Stimulated activated memory B cell treated with anti-CD40 and anti-IgM and Interleukin-4, amounts not matched to agents 10 μg/mL and 1 μg/mL and 100 μg/mL, for 72 hours (primary cell): ENCODE results near the gene TNNT2.

Experiments used
- ATAC-seq: fragments of 150-1000 bp; cut with Tn5 transposase; 2 replicates; pipeline ENCODE4 v1.10.0; 2021
- H3K27ac Mint-ChIP-seq: one replicate; pipeline ENCODE4 v1.8.0; 2022; ENCODE audit warnings: mild to moderate bottlenecking, mixed read lengths
- H3K27me3 Mint-ChIP-seq: one replicate; pipeline ENCODE4 v1.8.0; 2022; ENCODE audit warnings: mixed read lengths
- H3K36me3 Mint-ChIP-seq: one replicate; pipeline ENCODE4 v1.8.0; 2022; ENCODE audit warnings: mixed read lengths
- H3K4me1 Mint-ChIP-seq: one replicate; pipeline ENCODE4 v1.8.0; 2022; ENCODE audit warnings: mixed read lengths
- H3K4me3 Mint-ChIP-seq: one replicate; pipeline ENCODE4 v1.8.0; 2022; ENCODE audit warnings: mild to moderate bottlenecking, moderate library complexity, mixed read lengths
- H3K9me3 Mint-ChIP-seq: one replicate; pipeline ENCODE4 v1.8.0; 2022; ENCODE audit warnings: mixed read lengths

The TNNT2 gene

DNA sequence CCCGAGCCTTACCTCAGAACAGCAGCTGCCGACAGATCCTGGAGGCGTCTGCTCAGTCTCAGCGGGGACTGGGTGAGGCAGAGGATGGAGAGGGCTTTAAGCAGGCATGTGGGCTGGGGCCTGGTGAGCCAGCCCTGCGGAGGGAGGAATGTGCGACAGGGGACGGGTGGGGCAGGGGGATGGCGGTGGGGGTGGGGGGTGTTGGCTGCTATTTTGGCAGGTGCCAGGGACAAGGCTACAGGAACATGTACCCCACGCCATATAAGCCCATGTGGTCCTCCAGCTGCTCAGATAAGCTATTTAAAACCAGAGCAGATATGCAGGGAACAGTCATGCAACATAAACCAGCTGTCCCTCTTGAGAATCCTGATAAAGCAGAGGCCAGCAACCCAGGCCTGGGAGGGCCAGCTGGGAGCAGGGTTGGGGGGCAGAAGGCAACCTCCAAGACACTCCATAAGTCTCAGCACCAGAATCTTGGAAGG lies at the start of gene TNNT2:
Gene TNNT2 (minus strand): TSS at position 70 of the 482 bp plus-strand sequence. CDS start 4,426 bp downstream, outside the sequence.
- H3K36me3 Mint-ChIP-seq: no peaks in the 10 kb centered on the region
- no peak for ATAC-seq
- H3K27ac Mint-ChIP-seq: no peak within 1 kb of the TSS
- H3K4me1 Mint-ChIP-seq: no peaks in the 10 kb centered on the region
- no peak within 1 kb of the TSS for H3K4me3 Mint-ChIP-seq
- peaks cover 50% of the 10 kb centered on the region for H3K27me3 Mint-ChIP-seq
- no peaks in the 10 kb centered on the region for H3K9me3 Mint-ChIP-seq

DNA sequence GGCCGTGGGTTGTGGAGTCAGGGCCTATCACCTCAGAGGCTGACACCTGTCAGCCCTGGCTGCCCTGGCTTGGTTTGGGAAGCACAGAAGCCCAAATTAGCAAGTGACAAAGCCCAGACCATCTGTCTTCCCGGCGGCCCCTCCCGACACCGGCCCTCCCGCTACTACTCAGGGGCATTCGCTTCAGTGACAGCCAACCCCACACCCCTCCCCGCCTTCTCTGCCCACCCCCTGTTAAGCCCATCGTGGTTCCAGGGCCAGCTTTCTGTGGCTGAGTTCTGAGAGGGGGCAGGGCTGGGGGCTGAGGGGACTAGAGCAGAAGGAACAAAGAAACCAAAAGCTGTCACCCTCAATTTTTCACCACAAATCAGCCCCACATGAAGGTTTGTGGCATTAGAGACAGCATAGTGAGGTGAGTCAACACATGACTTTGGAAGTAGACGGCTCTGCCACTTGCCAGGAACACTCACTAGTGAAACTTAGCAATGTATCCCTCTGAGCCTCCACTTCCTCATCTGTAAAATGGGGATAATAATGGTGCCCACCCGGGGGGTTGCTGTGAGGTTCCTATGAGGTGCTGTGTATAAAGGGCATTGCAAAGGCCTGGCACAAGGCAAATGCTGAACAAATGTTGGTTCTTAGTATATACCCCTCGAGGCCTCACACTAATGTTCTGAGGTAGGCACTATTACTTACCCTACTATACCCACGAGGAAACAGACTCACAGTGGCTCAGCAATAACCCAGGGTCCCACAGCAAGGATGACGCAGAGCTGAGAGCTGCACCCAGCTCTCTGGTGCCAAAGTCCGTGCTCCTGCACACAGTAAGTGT lies 49.2 kb upstream of the TNNT2 start:
- ATAC-seq: no peak
- no peaks in the 10 kb centered on the region for H3K9me3 Mint-ChIP-seq
- H3K27me3 Mint-ChIP-seq: peaks cover 31% of the 10 kb centered on the region
- no peak overlapping the region for H3K27ac Mint-ChIP-seq
- no peaks in the 10 kb centered on the region for H3K4me1 Mint-ChIP-seq
- H3K36me3 Mint-ChIP-seq: no peaks in the 10 kb centered on the region
- no peak overlapping the region for H3K4me3 Mint-ChIP-seq

DNA sequence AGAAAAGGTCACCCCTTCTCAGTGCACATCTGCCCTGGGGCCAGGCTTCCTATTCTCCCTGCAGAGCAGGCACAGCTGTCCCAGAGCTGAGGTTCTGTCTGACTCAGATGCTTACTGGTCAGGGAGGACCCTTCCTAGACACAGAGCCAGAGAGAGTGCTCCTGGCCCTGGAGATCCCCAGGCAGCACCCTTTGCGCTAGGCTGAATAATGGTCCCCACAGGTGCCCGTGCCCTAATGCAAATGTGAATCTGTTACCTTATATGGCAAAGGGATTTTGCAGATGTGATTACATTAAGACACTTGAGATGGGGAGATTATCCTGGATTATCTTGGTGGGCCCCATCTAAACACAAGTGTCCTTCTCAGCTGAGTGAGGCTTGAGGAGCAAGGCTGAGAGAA lies 46.7 kb upstream of the TNNT2 start:
- Mint-ChIP-seq H3K36me3 (no peaks in the 10 kb centered on the region), H3K27me3 (peaks cover 7% of the 10 kb centered on the region), H3K4me1 (no peaks in the 10 kb centered on the region), H3K27ac (no peak overlapping the region), H3K4me3 (no peak overlapping the region), H3K9me3 (no peaks in the 10 kb centered on the region)
- ATAC-seq: no peak

DNA sequence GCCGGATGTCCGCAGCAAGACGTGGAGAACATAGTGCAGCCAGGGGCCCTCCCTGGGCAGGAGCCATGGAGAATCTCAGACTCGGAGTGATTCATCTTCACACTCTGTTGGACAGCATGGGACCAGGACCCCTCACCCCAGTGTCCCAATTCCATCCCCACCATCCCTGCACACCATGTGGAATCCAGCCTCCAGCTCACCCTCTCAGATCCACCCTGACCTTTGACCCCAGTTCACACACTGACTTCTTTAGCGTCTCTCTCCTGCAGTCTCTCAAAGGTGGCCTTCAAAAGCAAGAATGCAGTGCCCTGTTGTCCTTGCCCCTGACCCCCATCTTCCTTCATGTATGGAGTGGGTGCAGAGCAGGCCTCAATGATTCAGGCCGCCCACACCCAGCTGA lies 46.2 kb upstream of the TNNT2 start:
- Mint-ChIP-seq H3K27ac (no peak overlapping the region), H3K4me1 (no peaks in the 10 kb centered on the region), H3K9me3 (no peaks in the 10 kb centered on the region), H3K27me3 (peaks cover 2% of the 10 kb centered on the region), H3K4me3 (no peak overlapping the region), H3K36me3 (no peaks in the 10 kb centered on the region)
- ATAC-seq: no peak

DNA sequence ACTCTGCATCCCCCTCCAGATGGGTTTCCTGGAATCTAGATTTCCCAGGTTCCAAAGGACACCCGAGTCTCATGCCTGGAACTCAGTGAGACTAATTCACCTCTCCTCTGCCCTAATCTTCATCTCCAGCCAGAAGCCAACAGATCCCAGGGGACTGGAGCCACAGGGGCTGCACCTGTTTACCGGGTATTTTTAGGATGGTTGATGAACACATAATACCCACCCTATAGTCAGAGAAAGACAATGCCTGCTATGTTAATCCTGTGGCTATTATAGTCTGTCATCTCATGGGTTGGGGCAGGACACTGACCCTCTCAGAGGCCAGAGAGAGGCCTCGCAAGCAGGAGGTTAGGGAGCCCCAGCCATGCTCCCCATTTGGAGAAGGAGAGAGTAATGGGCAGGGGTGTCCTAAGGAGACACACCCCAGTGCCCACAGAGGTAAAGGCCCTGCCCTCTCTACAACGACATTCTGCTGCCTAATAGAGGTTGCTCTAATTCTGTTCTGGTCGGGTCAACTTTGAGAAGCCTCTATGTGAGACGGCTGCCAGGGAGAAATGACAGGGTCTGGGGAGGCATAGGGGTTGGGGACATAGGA lies 45.1 kb upstream of the TNNT2 start:
- no peak for ATAC-seq
- Mint-ChIP-seq H3K27ac (no peak overlapping the region), H3K9me3 (no peaks in the 10 kb centered on the region), H3K4me3 (no peak overlapping the region), H3K4me1 (no peaks in the 10 kb centered on the region), H3K27me3 (peaks cover 10% of the 10 kb centered on the region), H3K36me3 (no peaks in the 10 kb centered on the region)

DNA sequence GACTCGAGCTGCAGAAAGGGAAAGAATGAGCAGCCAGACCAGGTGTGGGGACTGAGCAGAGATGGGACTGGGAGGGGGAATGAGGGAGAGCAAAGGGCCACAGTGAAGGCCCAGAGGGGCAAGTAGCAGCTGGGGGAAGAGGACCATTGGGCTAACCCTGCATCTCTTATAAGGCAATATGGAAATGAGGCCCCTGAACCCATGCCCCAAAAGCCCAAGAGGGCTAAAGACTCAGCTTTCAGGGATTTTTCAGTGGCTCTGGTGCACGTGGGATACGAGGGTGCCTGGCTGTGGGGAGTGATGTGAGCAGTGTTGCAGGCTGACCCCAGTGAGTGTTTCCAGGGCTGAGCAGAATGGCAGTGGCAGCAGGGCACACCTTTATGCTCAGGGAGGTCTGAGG lies 44.5 kb upstream of the TNNT2 start:
- no peak for ATAC-seq

DNA sequence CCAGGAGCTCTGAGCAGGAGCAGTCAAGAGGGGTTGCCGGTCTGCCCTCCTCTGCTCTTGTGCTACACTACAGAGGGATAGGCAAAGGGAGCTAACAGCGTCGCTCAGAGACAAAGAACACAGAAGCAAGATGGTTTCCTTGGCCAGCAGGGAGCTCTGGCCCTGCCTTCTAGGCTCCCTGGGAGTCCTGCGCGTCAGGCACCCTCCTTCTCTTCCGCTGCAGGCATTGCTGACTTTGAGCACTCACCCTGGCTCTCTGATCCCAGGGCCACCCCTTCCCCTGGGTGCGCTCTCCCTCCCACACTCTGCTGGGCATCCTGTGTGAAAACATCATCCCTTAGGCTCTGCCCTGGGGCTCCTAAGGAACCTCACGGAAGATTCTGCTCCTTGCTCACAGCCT lies 43.6 kb upstream of the TNNT2 start:
- Mint-ChIP-seq H3K27me3 (peaks cover 25% of the 10 kb centered on the region), H3K9me3 (no peaks in the 10 kb centered on the region), H3K4me3 (no peak overlapping the region), H3K27ac (no peak overlapping the region), H3K36me3 (no peaks in the 10 kb centered on the region), H3K4me1 (no peaks in the 10 kb centered on the region)
- ATAC-seq: no peak

More for the DNA sequence above, 44.5 kb upstream of the TNNT2 start:
- H3K36me3 Mint-ChIP-seq: no peaks in the 10 kb centered on the region
- H3K27ac Mint-ChIP-seq: no peak overlapping the region
- no peak overlapping the region for H3K4me3 Mint-ChIP-seq
- no peaks in the 10 kb centered on the region for H3K9me3 Mint-ChIP-seq
- H3K4me1 Mint-ChIP-seq: no peaks in the 10 kb centered on the region
- H3K27me3 Mint-ChIP-seq: peaks cover 15% of the 10 kb centered on the region

DNA sequence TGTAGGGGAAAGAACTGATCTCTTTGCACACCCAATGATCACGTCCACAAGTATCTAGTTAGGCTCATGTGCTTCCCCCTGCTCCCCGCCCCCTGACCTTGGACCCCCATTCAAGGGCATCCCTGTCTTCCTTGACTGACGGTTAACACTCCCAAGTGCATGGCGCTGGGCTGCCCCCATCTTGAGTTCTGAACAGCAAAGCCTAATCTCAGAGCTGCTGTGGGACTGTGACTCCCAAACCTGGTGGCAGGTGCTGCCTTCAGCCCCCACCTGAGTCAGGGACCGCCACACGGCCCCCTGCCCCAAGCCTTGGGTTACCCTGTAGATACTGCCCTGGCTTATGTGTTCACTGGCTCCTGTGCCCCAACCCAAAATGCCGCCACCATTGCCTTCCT lies 43.1 kb upstream of the TNNT2 start:
- Mint-ChIP-seq H3K4me1 (no peaks in the 10 kb centered on the region), H3K9me3 (no peaks in the 10 kb centered on the region), H3K27me3 (peaks cover 29% of the 10 kb centered on the region), H3K36me3 (no peaks in the 10 kb centered on the region), H3K4me3 (no peak overlapping the region), H3K27ac (no peak overlapping the region)
- no peak for ATAC-seq

DNA sequence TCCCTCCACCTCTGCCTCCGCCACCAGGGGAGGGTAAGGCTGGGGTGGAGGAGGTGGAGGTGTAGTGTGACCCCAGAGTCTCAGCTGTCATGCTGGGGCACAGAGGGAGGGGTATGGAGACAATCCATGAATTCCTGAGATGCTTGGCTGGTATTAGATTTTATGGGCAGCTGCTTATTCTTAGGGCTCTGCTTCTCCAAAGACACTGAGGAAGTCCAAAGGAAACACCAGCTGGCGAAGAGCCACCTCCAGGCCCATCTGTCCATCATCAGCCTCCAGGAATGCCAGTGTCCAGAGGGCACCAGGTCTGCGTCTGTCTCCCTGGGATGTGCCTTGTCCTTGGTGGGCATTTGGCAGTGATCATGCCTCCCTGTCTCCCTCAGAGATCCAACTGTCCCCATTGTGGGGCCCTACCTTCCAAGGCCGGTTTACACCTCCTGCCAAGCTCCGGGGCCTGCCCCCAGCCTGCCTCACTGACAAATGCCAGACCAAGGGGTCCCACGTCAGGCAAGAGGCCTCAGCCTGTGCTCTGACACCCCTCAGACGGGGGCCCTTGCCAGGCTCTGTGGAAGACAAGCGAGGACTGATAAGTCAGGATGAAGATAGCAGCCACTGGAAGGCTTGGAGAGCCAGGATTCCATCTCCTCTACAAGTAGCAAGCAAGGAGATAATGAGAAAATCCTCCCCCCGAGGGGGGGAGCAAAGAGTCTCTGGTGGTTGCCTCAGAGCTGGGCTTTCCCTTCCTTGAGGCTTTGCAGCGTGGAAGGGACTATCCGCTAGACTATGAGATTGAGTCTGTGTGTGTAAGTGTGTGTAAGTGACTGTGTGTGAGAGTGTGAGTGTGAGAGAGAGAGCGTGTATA lies 42.5 kb upstream of the TNNT2 start:
- Mint-ChIP-seq H3K4me3 (no peak overlapping the region), H3K36me3 (no peaks in the 10 kb centered on the region), H3K27ac (no peak overlapping the region), H3K9me3 (no peaks in the 10 kb centered on the region), H3K4me1 (no peaks in the 10 kb centered on the region), H3K27me3 (peaks cover 35% of the 10 kb centered on the region)
- ATAC-seq: no peak

DNA sequence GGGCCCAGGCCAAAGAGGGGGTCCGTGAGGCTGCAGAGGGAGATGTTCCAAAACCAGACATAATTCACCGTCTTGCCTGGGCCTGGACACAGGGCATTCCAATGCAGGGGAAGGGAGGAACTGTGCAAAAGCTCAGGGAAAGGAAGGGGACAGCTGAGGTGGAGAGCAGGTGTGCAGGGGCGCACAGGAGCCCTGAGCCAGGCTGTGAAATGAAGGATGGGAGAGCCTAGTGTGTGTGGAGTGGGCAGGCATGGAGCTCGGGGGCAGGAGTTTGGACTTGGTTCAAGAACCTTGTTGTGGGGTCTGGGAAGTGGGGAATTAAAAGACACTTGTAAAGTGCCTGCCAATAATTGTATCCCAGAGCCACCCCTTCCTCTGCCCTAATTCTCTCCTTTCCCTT lies 41.8 kb upstream of the TNNT2 start:
- Mint-ChIP-seq H3K27me3 (peaks cover 40% of the 10 kb centered on the region), H3K9me3 (no peaks in the 10 kb centered on the region), H3K4me1 (no peaks in the 10 kb centered on the region), H3K27ac (no peak overlapping the region), H3K36me3 (no peaks in the 10 kb centered on the region), H3K4me3 (no peak overlapping the region)
- no peak for ATAC-seq

DNA sequence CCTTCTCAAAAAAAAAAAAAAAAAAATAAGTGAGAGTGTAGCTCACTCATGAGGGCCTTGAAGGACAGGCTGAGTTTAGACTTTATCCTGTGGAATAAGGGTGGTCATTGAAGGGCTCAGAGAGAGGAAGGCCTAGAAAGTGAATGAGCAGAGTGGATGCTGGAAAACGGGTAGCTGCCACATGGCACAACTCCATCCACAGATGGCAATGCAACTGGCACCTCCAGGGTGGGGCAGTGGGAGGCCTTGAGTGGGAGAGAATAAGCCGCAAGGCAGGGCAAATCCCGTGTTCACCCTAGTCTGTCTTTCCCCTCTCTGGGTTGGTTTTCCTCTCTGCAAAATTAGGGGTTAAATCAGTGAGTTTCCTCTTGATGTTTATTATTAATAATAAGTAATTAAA lies 41.0 kb upstream of the TNNT2 start:
- Mint-ChIP-seq H3K36me3 (no peaks in the 10 kb centered on the region), H3K4me3 (no peak overlapping the region), H3K27ac (no peak overlapping the region), H3K4me1 (no peaks in the 10 kb centered on the region), H3K27me3 (peaks cover 40% of the 10 kb centered on the region), H3K9me3 (no peaks in the 10 kb centered on the region)
- no peak for ATAC-seq

DNA sequence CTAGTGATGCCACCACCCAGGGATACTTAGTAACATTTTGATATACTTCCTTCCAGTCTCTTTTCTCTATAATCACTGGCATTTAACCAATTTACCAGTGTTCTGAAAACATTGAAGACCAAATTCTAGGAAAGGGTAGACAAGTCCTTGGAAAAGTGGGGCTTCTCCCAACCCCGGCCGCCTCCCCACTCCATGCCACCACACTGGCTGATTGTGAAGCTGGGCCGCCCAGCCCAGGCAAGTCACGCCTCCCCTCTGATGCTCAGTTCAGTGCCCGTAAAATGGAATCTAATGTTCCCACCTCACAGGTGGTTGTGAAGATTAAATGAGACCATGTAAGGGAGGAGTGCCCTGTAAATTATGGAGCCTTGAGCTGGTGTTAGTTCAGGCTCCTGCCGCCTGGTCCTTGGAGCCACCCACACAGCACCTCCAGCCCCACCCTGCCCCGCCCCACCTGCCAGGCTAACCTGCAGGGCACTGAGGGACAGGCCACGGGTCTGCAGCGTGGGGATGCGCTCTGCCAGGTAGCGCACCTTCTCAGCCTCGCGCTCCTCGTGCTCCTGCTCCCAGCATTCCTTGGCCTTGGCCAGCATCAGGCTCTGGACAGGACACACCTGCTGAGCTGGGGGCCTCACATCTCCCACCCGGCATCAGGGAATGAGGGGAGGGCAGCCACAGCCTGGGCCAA lies 36.7 kb upstream of the TNNT2 start:
- Mint-ChIP-seq H3K27me3 (peaks cover 62% of the 10 kb centered on the region), H3K27ac (no peak overlapping the region), H3K4me3 (no peak overlapping the region), H3K9me3 (no peaks in the 10 kb centered on the region), H3K36me3 (no peaks in the 10 kb centered on the region), H3K4me1 (no peaks in the 10 kb centered on the region)
- ATAC-seq: no peak

DNA sequence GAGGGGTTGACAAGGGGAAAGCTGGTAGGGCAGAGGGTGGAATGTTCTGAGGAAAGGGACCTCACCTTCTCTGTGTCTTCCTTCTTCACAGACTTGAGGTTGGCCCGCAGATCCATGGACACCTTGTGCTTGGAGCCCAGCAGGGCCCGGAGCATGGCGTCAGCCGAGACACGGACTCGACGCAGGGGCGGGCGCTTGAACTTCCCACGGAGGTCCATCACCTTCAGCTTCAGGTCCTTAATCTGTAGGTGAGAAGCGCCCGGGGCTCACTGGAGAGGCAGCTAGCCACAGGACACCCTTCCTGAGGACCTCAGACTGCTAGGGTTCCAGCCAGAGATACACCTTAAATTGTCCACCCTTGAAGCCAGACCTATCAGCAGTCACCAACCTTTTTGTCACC lies 33.8 kb upstream of the TNNT2 start:
- no peak overlapping the region for H3K4me3 Mint-ChIP-seq
- H3K27me3 Mint-ChIP-seq: peaks cover 52% of the 10 kb centered on the region
- no peaks in the 10 kb centered on the region for H3K9me3 Mint-ChIP-seq
- H3K4me1 Mint-ChIP-seq: peaks cover 12% of the 10 kb centered on the region
- H3K27ac Mint-ChIP-seq: no peak overlapping the region
- H3K36me3 Mint-ChIP-seq: no peaks in the 10 kb centered on the region
- no peak for ATAC-seq

DNA sequence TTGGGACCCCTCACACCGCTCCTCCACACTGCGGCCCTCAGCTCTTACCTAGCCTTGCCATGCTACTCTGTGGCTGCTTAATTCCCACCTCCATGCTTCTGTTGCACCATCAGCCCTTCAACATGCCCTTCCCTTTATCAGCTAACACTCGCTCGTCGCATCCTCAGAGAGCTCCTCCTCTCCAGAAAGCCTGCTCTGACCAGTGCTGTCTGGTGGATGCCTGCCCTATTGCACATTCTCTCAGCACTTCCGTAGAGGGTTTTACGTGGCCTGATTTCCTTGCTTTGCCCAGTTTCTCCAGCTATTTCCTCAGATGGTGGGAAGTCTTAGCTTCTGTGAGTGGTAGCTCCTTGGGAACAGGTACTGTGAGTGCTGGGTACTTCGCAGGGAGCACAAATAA lies 32.0 kb upstream of the TNNT2 start:
- peaks cover 34% of the 10 kb centered on the region for H3K27me3 Mint-ChIP-seq
- H3K4me1 Mint-ChIP-seq: peaks cover 12% of the 10 kb centered on the region
- H3K27ac Mint-ChIP-seq: no peak overlapping the region
- no peak for ATAC-seq
- H3K9me3 Mint-ChIP-seq: no peaks in the 10 kb centered on the region
- no peak overlapping the region for H3K4me3 Mint-ChIP-seq
- no peaks in the 10 kb centered on the region for H3K36me3 Mint-ChIP-seq

DNA sequence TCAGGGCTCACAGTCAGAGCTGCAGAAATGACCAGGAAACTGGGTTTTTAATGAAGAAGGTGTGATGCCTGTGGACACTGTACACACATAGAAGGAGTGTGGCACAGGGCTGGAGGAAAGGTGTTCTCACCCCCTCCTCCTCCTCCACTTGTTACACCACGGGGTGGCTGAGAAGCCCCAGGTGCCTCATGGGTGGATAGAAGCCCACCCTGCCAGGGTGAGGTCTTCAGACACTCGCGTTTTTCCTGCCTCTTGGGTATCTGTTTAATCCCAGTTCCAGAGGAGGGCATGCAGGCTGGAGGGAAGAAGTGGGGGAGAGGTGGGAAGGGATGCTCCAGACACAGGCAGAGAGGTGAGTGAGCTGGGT lies 31.3 kb upstream of the TNNT2 start:
- ATAC-seq: no peak
- H3K36me3 Mint-ChIP-seq: no peaks in the 10 kb centered on the region
- H3K9me3 Mint-ChIP-seq: no peaks in the 10 kb centered on the region
- H3K27ac Mint-ChIP-seq: no peak overlapping the region
- H3K4me3 Mint-ChIP-seq: no peak overlapping the region
- H3K27me3 Mint-ChIP-seq: peaks cover 34% of the 10 kb centered on the region
- H3K4me1 Mint-ChIP-seq: peaks cover 12% of the 10 kb centered on the region
